ENCODE measurements around the gene GJA4. TPM values are rescaled to one million over a fixed set of nuclear protein-coding genes. Genes with fewer than 3 reads are reported as not detected.
"Not testable (repeated sequence)": the region's sequence is repeated elsewhere in the genome, so short reads cannot be mapped to it uniquely, and the experiment has no call there.

Gene GJA4
- total RNA-seq, 4 donors from 2014 or later, result 11.0 to 22.7 (median 18.8) TPM

DNA sequence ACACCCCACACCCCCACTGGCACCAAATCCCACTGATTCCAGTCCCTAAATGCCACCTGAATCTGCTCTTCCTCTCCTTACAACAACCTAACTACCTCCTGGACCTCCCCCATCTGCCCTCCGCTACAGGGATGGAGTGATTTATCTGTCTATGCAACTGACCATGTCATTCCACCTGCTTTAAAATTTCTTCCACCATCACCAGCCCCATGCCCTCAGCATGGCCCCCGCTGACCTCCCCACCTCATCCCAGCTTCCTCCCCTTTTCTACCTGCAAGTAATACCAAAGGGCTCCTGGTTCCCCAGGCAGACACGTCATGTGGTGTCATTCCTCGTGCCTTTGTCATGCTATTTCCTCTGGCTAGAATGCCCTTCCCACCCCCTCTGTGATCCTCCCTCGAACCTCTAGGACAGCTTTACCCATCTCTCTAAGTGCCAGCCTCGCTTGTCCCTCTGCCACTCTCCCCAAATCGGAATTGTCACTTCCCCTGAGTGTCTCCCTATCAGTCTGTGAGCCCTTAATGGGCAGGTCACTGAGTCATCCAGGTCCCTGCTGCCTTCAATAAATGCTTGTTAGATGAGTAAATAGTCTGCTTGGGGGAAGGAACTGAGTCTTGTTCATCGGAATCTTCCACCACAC, 29.5 kb upstream of the GJA4 start:
- no peak for TF ChIP-seq CTCF (IDR thresholded peaks at IDR 0.05)
- no peak for TF ChIP-seq POLR2A (IDR thresholded peaks at IDR 0.05)
- H3K27ac ChIP-seq, result no peak overlapping the region
- H3K27me3 ChIP-seq, result no peaks in the 10 kb centered on the region
- no peaks in the 10 kb centered on the region for H3K9me3 ChIP-seq
- WGBS, 2 donors, result 53 to 56% methylated on average over 8 of the region's 8 CpGs
- intact Hi-C loops (cut with DNase I), result no loop called here
- H3K36me3 ChIP-seq, result no peaks in the 10 kb centered on the region
- no peaks in the 10 kb centered on the region for H3K4me1 ChIP-seq
- no peak overlapping the region for H3K4me3 ChIP-seq (replicated peaks in 1 of 3)
- no peak for DNase-seq

GRCh38 chr1:34768856-34769255, 23.9 kb upstream of the GJA4 start:
- Histone ChIP-seq H3K4me3 (replicated peaks in 1 of 3) (no peak overlapping the region), H3K27ac (no peak overlapping the region), H3K4me1 (no peaks in the 10 kb centered on the region), H3K36me3 (no peaks in the 10 kb centered on the region), H3K27me3 (no peaks in the 10 kb centered on the region), H3K9me3 (no peaks in the 10 kb centered on the region)
- DNase-seq, result no peak
- intact Hi-C loops (cut with DNase I), result no loop called here
- TF ChIP-seq POLR2A (IDR thresholded peaks at IDR 0.05) (no peak), CTCF (IDR thresholded peaks at IDR 0.05) (no peak)
- 75 to 84% methylated on average over 3 of the region's 3 CpGs for WGBS, 2 donors

DNA sequence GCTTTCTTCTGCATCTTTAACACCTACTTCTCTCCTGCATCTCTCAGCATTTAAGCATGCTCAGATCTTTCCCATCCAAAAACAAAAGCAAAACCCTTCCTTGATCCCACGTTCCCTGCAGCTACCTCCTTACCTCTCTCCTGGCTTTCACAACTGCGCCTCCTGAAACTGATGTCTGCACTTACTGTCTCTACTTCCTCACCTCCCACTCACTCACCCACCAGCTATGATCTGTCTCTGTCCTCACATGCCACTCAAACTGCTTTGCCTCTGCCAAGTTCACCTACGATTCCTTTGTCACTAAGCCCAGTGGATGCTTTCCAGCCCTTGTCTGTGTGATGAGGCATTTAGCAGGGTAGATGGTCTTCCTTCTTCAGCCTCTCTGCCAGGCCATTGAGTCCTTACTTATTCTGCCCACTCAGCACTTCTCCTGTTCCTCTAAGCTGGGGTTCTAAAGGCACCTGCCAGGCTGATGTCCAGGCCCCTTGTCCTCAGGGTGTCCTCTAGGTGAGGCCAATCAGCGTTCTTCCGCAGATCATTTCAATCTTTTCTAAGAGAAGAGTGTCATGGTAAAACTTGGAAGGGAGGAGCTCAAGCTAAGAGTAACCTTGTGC, 21.8 kb upstream of the GJA4 start:
- H3K4me1 ChIP-seq, result no peaks in the 10 kb centered on the region
- no peaks in the 10 kb centered on the region for H3K27me3 ChIP-seq
- TF ChIP-seq CTCF (IDR thresholded peaks at IDR 0.05) (no peak), POLR2A (IDR thresholded peaks at IDR 0.05) (no peak)
- H3K9me3 ChIP-seq, result no peaks in the 10 kb centered on the region
- no peak overlapping the region for H3K27ac ChIP-seq
- no peaks in the 10 kb centered on the region for H3K36me3 ChIP-seq
- intact Hi-C loops (cut with DNase I), result no loop called here
- no peak overlapping the region for H3K4me3 ChIP-seq (replicated peaks in 1 of 3)
- no peak for DNase-seq
- WGBS, 2 donors, result 71 to 78% methylated on average over 5 of the region's 5 CpGs

DNA sequence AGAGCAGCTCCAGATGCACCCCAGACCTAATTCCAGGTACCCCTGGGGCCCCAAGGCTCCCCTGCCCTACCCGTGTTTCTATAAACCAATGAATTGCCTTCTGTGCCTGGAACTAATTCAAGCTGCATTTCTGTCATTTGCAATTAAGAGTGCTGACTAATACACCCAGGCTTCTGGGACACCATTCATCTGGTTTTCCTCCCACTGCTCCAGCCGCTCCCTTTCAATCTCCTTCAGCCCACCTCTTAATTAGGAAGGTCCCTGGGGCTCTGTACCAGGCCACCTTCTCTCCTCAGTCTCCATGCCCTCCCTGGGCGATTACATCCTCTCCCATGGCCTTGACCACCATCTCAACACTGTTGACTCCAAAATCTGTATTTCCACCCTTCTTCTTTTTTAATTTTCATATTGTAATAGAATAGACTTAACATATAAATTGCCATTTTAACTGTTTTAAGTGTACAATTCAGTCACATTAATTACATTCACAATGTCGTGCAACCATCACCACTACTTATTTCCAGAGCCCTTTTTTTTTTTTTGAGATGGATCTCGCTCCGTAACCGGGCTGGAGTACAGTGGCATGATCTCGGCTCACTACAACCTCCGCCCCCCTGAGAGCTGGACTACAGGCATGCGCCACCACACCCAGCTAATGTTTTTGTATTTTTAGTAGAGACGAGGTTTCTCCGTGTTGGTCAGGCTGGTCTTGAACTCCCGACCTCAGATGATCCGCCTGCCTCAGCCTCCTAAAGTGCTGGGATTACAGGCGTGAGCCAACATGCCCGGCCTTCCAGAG, 21.0 kb upstream of the GJA4 start:
- WGBS, 2 donors, result 88 to 90% methylated on average over 16 of the region's 16 CpGs
- intact Hi-C loops (cut with DNase I), result no loop called here
- TF ChIP-seq POLR2A (IDR thresholded peaks at IDR 0.05), result no peak
- no peak for TF ChIP-seq CTCF (IDR thresholded peaks at IDR 0.05)

GRCh38 chr1:34773114-34773513, 19.7 kb upstream of the GJA4 start:
- intact Hi-C loops (cut with DNase I); H3K36me3 ChIP-seq; H3K4me1 ChIP-seq; H3K27me3 ChIP-seq; H3K4me3 ChIP-seq (replicated peaks in 1 of 3); H3K27ac ChIP-seq; H3K9me3 ChIP-seq; DNase-seq: not testable (repeated sequence)
- WGBS, 2 donors, result 92 to 98% methylated on average over 4 of the region's 4 CpGs

More for the DNA sequence above, 21.0 kb upstream of the GJA4 start:
- no peak overlapping the region for H3K4me3 ChIP-seq (replicated peaks in 1 of 3)
- no peaks in the 10 kb centered on the region for H3K9me3 ChIP-seq
- no peak for DNase-seq
- H3K4me1 ChIP-seq, result no peaks in the 10 kb centered on the region
- no peaks in the 10 kb centered on the region for H3K36me3 ChIP-seq
- H3K27ac ChIP-seq, result no peak overlapping the region
- H3K27me3 ChIP-seq, result no peaks in the 10 kb centered on the region
